Neural cell (in vitro differentiated cells): ENCODE results near the gene ATP9B. TPM values are rescaled to one million over a fixed set of nuclear protein-coding genes. Genes with fewer than 3 reads are reported as not detected.

ENCODE experiments used
- H2AFZ ChIP-seq: fragments of 200-600, 300-800 bp; sonication (generic), shearing (Covaris generic); 2 replicates; pipeline ENCODE4 v1.6.0; 2014; ENCODE audit warnings: low read depth, mild to moderate bottlenecking, antibody characterized with exemption, low read length, moderate library complexity
- H3F3A ChIP-seq: fragments of 200-600 bp; shearing (Covaris generic); 2 replicates; pipeline ENCODE4 v1.6.1; 2016; ENCODE audit warnings: mild to moderate bottlenecking, moderate library complexity, mixed read lengths, antibody characterized with exemption, low read length; ENCODE audit not compliant: insufficient read depth, poor library complexity, severe bottlenecking
- H3K27ac ChIP-seq: fragments of 200-600, 300-800 bp; sonication (generic), shearing (Covaris generic); 2 replicates; pipeline ENCODE4 v1.5.1; 2014; ENCODE audit warnings: mild to moderate bottlenecking, low read length, moderate library complexity
- H3K27me3 ChIP-seq: fragments of 300-800, 200-600 bp; sonication (generic), shearing (Covaris generic); 2 replicates; pipeline ENCODE4 v1.6.0; 2014; ENCODE audit warnings: mild to moderate bottlenecking, low read depth, low read length, moderate library complexity; ENCODE audit not compliant: insufficient read depth
- H3K36me3 ChIP-seq: fragments of 300-800, 200-600 bp; sonication (generic), shearing (Covaris generic); 2 replicates; pipeline ENCODE4 v1.5.1; 2014; ENCODE audit warnings: mild to moderate bottlenecking, antibody characterized with exemption, low read length, moderate library complexity; ENCODE audit not compliant: insufficient read depth
- H3K4me2 ChIP-seq: fragments of 300-800, 200-600 bp; sonication (generic), shearing (Covaris generic); 2 replicates; pipeline ENCODE4 v1.6.0; 2014; ENCODE audit warnings: mild to moderate bottlenecking, low read length
- H3K4me3 ChIP-seq: fragments of 300-800, 200-600 bp; sonication (generic), shearing (Covaris generic); 2 replicates; pipeline ENCODE4 v1.5.1; 2014; ENCODE audit warnings: mild to moderate bottlenecking, low read length, moderate library complexity
- H3K79me2 ChIP-seq: fragments of 200-600 bp; shearing (Covaris generic); replicated peaks from 2 replicates; pipeline ENCODE4 v1.6.0; 2014; ENCODE audit warnings: mild to moderate bottlenecking, low read length, moderate library complexity; ENCODE audit not compliant: insufficient read depth
- H3K9ac ChIP-seq: fragments of 300-800, 200-600 bp; sonication (generic), shearing (Covaris generic); 2 replicates; pipeline ENCODE4 v1.6.1; 2016; ENCODE audit warnings: mild to moderate bottlenecking, low read length, mixed read lengths
- H3K9me2 ChIP-seq: fragments of 200-600 bp; shearing (Covaris generic); 2 replicates; pipeline ENCODE4 v1.6.1; 2016; ENCODE audit warnings: mild to moderate bottlenecking, low read length, mixed read lengths; ENCODE audit not compliant: insufficient read depth
- H3K9me3 ChIP-seq: fragments of 200-600, 300-800 bp; sonication (generic), shearing (Covaris generic); 2 replicates; pipeline ENCODE4 v1.6.1; 2016; ENCODE audit warnings: mild to moderate bottlenecking, mixed run types, low read length, moderate library complexity, mixed read lengths
- H4K20me1 ChIP-seq: fragments of 200-600 bp; shearing (Covaris generic); 2 replicates; pipeline ENCODE4 v1.6.1; 2016; ENCODE audit warnings: mild to moderate bottlenecking, mixed run types; ENCODE audit not compliant: insufficient read depth
- EP300 ChIP-seq: fragments of 450-650 bp; conservative IDR thresholded peaks from 2 replicates; pipeline ENCODE4 v1.6.1; 2014; ENCODE audit warnings: antibody characterized with exemption, mild to moderate bottlenecking, moderate library complexity; ENCODE audit not compliant: poor library complexity, severe bottlenecking
- EZH2 ChIP-seq: fragments of 200-600, 300-800 bp; shearing (Covaris generic), sonication (generic); IDR thresholded peaks from 2 replicates; pipeline ENCODE4 v1.6.1; 2014; ENCODE audit warnings: antibody characterized with exemption, low read length, borderline replicate concordance, mild to moderate bottlenecking; ENCODE audit not compliant: insufficient read depth, poor library complexity, severe bottlenecking
- MXI1 ChIP-seq: fragments of 450-650 bp; conservative IDR thresholded peaks from 2 replicates; pipeline ENCODE4 v1.6.1; 2014; ENCODE audit warnings: antibody characterized with exemption, mild to moderate bottlenecking; ENCODE audit not compliant: poor library complexity, severe bottlenecking
- POLR2AphosphoS5 ChIP-seq: IDR thresholded peaks from 2 replicates; pipeline ENCODE4 v1.6.1; 2012
- RAD21 ChIP-seq: fragments of 450-650 bp; conservative IDR thresholded peaks from 2 replicates; pipeline ENCODE4 v1.6.1; 2014; ENCODE audit warnings: antibody characterized with exemption, mild to moderate bottlenecking, moderate library complexity
- SMC3 ChIP-seq: fragments of 450-650 bp; conservative IDR thresholded peaks from 2 replicates; pipeline ENCODE4 v1.6.1; 2014; ENCODE audit warnings: antibody characterized with exemption, mild to moderate bottlenecking, moderate library complexity; ENCODE audit not compliant: poor library complexity
- TAF1 ChIP-seq: IDR thresholded peaks from 2 replicates; pipeline ENCODE4 v1.6.1; 2012; ENCODE audit warnings: low read depth
- polyA plus RNA-seq: library from polyadenylated mRNA; depleted of rRNA; stranded (reverse); fragments of >200 nt; gene quantifications from 2 replicates; pipeline ENCODE4 v1.2.3, GENCODE V29; 2014
- TF ChIP-seq, protein P1 (sequence below): IDR thresholded peaks from 2 replicates; pipeline ENCODE4 v1.6.1; 2012; ENCODE audit warnings: borderline replicate concordance
- TF ChIP-seq, protein P2 (sequence below): fragments of 450-650 bp; IDR thresholded peaks from 2 replicates; pipeline ENCODE4 v1.5.1; 2014; ENCODE audit warnings: antibody characterized with exemption, mild to moderate bottlenecking, moderate library complexity; ENCODE audit not compliant: poor library complexity, severe bottlenecking

The ATP9B gene
- polyA plus RNA-seq, 1 donor from 2014 or later, result 15.4 TPM

DNA sequence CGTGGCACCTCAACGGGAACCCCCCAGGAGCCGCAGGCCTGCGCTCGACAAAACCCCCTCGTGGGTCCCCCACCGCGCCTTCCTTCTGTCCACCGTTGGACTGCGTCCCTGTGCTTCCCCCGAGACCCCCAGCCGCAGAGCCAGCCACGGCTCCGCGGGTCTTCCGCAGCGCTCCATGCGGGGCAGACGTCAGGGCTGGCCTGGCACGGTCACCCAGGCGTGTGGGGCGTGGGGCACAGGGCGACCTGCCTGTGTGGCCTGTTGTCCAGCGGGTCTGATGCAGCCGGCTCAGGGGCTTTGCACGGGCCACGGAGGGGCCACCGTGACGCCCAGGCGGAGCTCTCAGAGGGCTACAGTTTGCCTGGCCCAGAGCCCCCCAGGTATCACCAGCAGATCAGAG is 337.5 kb downstream of the ATP9B start:
- Histone ChIP-seq H2AFZ (no peak overlapping the region), H3K4me3 (no peak overlapping the region), H3K36me3 (no peaks in the 10 kb centered on the region), H3K27ac (no peak overlapping the region), H3K79me2 (no peaks in the 10 kb centered on the region), H3K4me2 (no peak overlapping the region), H3K9me2 (no peaks in the 10 kb centered on the region), H4K20me1 (no peaks in the 10 kb centered on the region), H3K9ac (no peak overlapping the region), H3K27me3 (no peaks in the 10 kb centered on the region), H3K9me3 (no peaks in the 10 kb centered on the region), H3F3A (no peaks in the 10 kb centered on the region)
- TF ChIP-seq SMC3 (no peak), MXI1 (no peak), POLR2AphosphoS5 (no peak), EP300 (no peak), RAD21 (no peak), TAF1 (no peak), EZH2 (no peak)
- TF ChIP-seq, protein P1, sequence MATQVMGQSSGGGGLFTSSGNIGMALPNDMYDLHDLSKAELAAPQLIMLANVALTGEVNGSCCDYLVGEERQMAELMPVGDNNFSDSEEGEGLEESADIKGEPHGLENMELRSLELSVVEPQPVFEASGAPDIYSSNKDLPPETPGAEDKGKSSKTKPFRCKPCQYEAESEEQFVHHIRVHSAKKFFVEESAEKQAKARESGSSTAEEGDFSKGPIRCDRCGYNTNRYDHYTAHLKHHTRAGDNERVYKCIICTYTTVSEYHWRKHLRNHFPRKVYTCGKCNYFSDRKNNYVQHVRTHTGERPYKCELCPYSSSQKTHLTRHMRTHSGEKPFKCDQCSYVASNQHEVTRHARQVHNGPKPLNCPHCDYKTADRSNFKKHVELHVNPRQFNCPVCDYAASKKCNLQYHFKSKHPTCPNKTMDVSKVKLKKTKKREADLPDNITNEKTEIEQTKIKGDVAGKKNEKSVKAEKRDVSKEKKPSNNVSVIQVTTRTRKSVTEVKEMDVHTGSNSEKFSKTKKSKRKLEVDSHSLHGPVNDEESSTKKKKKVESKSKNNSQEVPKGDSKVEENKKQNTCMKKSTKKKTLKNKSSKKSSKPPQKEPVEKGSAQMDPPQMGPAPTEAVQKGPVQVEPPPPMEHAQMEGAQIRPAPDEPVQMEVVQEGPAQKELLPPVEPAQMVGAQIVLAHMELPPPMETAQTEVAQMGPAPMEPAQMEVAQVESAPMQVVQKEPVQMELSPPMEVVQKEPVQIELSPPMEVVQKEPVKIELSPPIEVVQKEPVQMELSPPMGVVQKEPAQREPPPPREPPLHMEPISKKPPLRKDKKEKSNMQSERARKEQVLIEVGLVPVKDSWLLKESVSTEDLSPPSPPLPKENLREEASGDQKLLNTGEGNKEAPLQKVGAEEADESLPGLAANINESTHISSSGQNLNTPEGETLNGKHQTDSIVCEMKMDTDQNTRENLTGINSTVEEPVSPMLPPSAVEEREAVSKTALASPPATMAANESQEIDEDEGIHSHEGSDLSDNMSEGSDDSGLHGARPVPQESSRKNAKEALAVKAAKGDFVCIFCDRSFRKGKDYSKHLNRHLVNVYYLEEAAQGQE, result no peak
- TF ChIP-seq, protein P2, sequence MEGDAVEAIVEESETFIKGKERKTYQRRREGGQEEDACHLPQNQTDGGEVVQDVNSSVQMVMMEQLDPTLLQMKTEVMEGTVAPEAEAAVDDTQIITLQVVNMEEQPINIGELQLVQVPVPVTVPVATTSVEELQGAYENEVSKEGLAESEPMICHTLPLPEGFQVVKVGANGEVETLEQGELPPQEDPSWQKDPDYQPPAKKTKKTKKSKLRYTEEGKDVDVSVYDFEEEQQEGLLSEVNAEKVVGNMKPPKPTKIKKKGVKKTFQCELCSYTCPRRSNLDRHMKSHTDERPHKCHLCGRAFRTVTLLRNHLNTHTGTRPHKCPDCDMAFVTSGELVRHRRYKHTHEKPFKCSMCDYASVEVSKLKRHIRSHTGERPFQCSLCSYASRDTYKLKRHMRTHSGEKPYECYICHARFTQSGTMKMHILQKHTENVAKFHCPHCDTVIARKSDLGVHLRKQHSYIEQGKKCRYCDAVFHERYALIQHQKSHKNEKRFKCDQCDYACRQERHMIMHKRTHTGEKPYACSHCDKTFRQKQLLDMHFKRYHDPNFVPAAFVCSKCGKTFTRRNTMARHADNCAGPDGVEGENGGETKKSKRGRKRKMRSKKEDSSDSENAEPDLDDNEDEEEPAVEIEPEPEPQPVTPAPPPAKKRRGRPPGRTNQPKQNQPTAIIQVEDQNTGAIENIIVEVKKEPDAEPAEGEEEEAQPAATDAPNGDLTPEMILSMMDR, result no peak

DNA sequence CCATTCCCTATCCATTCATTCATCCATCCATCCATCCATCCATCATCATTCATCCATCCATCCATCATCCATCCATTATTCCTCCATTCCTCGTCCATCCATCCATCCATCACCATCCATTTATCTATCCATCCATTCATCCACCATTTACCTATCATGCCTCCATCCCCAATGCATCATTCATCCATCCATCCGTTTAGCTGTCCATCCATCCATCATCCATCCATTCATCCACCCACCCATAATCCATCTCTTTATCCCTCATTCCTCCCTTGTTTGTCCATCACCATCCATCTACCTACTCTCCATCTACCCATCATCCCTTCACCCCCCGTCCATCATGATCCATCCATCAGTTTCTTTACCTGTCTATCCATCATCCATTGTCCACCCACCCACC is 340.1 kb downstream of the ATP9B start:
- TF ChIP-seq EZH2 (no peak), MXI1 (no peak), TAF1 (no peak), SMC3 (no peak), EP300 (no peak), RAD21 (no peak)
- TF ChIP-seq, protein P1, result no peak
- Histone ChIP-seq H3K4me3 (no peak overlapping the region), H3K9me2 (no peaks in the 10 kb centered on the region), H3K27me3 (no peaks in the 10 kb centered on the region), H2AFZ (no peak overlapping the region), H3K4me2 (no peak overlapping the region), H3K9ac (no peak overlapping the region), H4K20me1 (no peaks in the 10 kb centered on the region), H3K9me3 (no peaks in the 10 kb centered on the region), H3K79me2 (no peaks in the 10 kb centered on the region), H3F3A (no peaks in the 10 kb centered on the region), H3K36me3 (no peaks in the 10 kb centered on the region), H3K27ac (no peak overlapping the region)
